K562 (cell line): ENCODE data around the gene RIPK3. TPM values are rescaled to one million over a fixed set of nuclear protein-coding genes. Genes with fewer than 3 reads are reported as not detected.

ENCODE experiments used
- ATAC-seq: fragments of 200-7000 bp; cut with Tn5 transposase; 3 replicates; pipeline ENCODE4 v1.9.1; 2020; ENCODE audit warnings: moderate library complexity
- BruUV-seq: library from RNA; stranded (reverse); fragments of 400-500 nt; replicated peaks from 2 replicates; lab custom pipeline; 2021; lab: Mats Ljungman, UMichigan
- CTCF ChIA-PET: fragments of 300-600 bp; formaldehyde crosslinking; extraction: SDS; loops from one replicate; lab custom pipeline; 2021; ENCODE audit warnings: low intra/inter-chr PET ratio; lab: Yijun Ruan, JAX
- POLR2A ChIA-PET: fragments of 300-600, 350-650 bp; sonication (Branson Sonifier 250); formaldehyde crosslinking; extraction: SDS; loops from one replicate; lab custom pipeline; 2021; ENCODE audit warnings: antibody characterized with exemption, inconsistent platforms; lab: Yijun Ruan, JAX
- DNase-seq, 4 experiments: peaks; one replicate each; pipeline versions ENCODE4 v3.0.0 to v3.0.0-alpha.2; 2011 to 2018; ENCODE audit warnings: low spot score in 3 of 4, mixed read lengths in 3 of 4; ENCODE audit errors: extremely low read depth in 1 of 4
- FAIRE-seq: peaks from 2 replicates; lab custom pipeline; 2011; peaks lifted over from hg19 to GRCh38; lab: Jason Lieb, UNC
- H2AFZ ChIP-seq: 2 replicates; pipeline ENCODE4 v1.6.0; 2011; ENCODE audit warnings: low read depth, low read length, control low read depth, inconsistent platforms
- H3K27ac ChIP-seq: fragments of 200-600 bp; 3 replicates; pipeline ENCODE4 v1.8.0; 2011; ENCODE audit warnings: low read depth, mild to moderate bottlenecking, control low read depth, inconsistent platforms, low read length, moderate library complexity, mixed read lengths; ENCODE audit errors: extremely low read depth
- H3K27me3 ChIP-seq, 2 experiments: fragments of 300-600 bp in 1 of 2; 2 replicates in 1 of 2; 3 replicates in 1 of 2; pipeline versions ENCODE4 v1.6.0 to v1.8.0; 2011; ENCODE audit warnings: inconsistent platforms in 2 of 2, low read length in 2 of 2, mild to moderate bottlenecking in 1 of 2, mixed read lengths in 1 of 2, moderate library complexity in 1 of 2; ENCODE audit not compliant: control insufficient read depth in 2 of 2, insufficient read depth in 2 of 2
- H3K36me3 ChIP-seq: fragments of 300-600 bp; 3 replicates; pipeline ENCODE4 v1.8.0; 2011; ENCODE audit warnings: mild to moderate bottlenecking, low read length, inconsistent platforms; ENCODE audit not compliant: control insufficient read depth, insufficient read depth
- H3K4me1 ChIP-seq, 2 experiments: fragments of 200-600 bp in 1 of 2; replicated peaks in 1 of 2; 2 replicates in 1 of 2; 3 replicates in 1 of 2; pipeline versions ENCODE4 v1.5.1 to v1.8.0; 2011; ENCODE audit warnings: inconsistent platforms in 2 of 2, low read length in 2 of 2, mild to moderate bottlenecking in 1 of 2, mixed read lengths in 1 of 2, moderate library complexity in 1 of 2; ENCODE audit not compliant: control insufficient read depth in 2 of 2, insufficient read depth in 2 of 2
- H3K4me2 ChIP-seq: 2 replicates; pipeline ENCODE4 v1.6.1; 2011; ENCODE audit warnings: low read length, control low read depth, inconsistent platforms, mixed read lengths; ENCODE audit not compliant: insufficient read depth
- H3K4me3 ChIP-seq: fragments of 200-600 bp; sonication (generic), shearing (Covaris generic); 2 replicates; pipeline ENCODE4 v1.5.1; 2016; ENCODE audit warnings: control low read depth, inconsistent platforms
- H3K79me2 ChIP-seq: fragments of 200-600 bp; 3 replicates; pipeline ENCODE4 v1.8.0; 2011; ENCODE audit warnings: low read length, inconsistent platforms; ENCODE audit not compliant: control insufficient read depth, insufficient read depth
- H3K9ac ChIP-seq, 2 experiments: 2 replicates each; pipeline versions ENCODE4 v1.6.0 to v1.6.1; 2011; ENCODE audit warnings: low read depth in 2 of 2, low read length in 2 of 2, control low read depth in 1 of 2, inconsistent platforms in 1 of 2, mild to moderate bottlenecking in 1 of 2, mixed read lengths in 1 of 2; ENCODE audit not compliant: insufficient read depth in 1 of 2
- H3K9me1 ChIP-seq: one replicate; pipeline ENCODE4 v1.6.0; 2011; ENCODE audit warnings: inconsistent platforms, mild to moderate bottlenecking, low read length, moderate library complexity; ENCODE audit not compliant: control insufficient read depth, insufficient read depth
- H3K9me3 ChIP-seq: replicated peaks from 2 replicates; pipeline ENCODE4 v1.5.1; 2011; ENCODE audit warnings: low read depth, low read length, inconsistent platforms; ENCODE audit not compliant: control insufficient read depth, insufficient read depth
- H4K20me1 ChIP-seq: replicated peaks from 2 replicates; pipeline ENCODE4 v1.6.1; 2011; ENCODE audit warnings: low read length, inconsistent platforms, mixed read lengths; ENCODE audit not compliant: control insufficient read depth, insufficient read depth
- HES1 ChIP-seq: fragments of 450-650 bp; IDR thresholded peaks from 2 replicates; pipeline ENCODE4 v1.6.1; 2016; ENCODE audit warnings: low read depth, mild to moderate bottlenecking, moderate library complexity
- NONO ChIP-seq, 2 experiments: fragments of 200-400 bp in 1 of 2; fragments of 450-650 bp in 1 of 2; formaldehyde crosslinking in 1 of 2; IDR thresholded peaks; 2 replicates each; pipeline ENCODE4 v1.6.1; 2017; ENCODE audit warnings: low read depth in 2 of 2, mild to moderate bottlenecking in 2 of 2, moderate library complexity in 2 of 2, low read length in 1 of 2
- RBM34 ChIP-seq: fragments of 200-400 bp; formaldehyde crosslinking; IDR thresholded peaks from 2 replicates; pipeline ENCODE4 v1.6.1; 2018; ENCODE audit warnings: low read length, borderline replicate concordance; ENCODE audit not compliant: insufficient read depth
- ZNF395 ChIP-seq: fragments of 200-800 bp; sonication (Bioruptor generic); IDR thresholded peaks from 2 replicates; pipeline ENCODE4 v1.6.1; 2017; ENCODE audit warnings: missing genetic modification characterization, missing compliant biosample characterization
- WGBS: fragments of 100-300 bp; shearing (Covaris generic); methylation state at CpG from one replicate; pipeline ENCODE4 v1.1.6; 2016; ENCODE audit warnings: low coverage, mixed read lengths; ENCODE audit not compliant: insufficient coverage; ENCODE audit errors: missing lambda C conversion rate; 5-methylcytosine and 5-hydroxymethylcytosine counted together
- in situ Hi-C: fragments of 300-500 bp; cut with MboI; formaldehyde crosslinking; loops from 4 replicates; pipeline ENCODE4 v1.15.0; 2018; ENCODE audit warnings: inconsistent platforms, mixed read lengths
- intact Hi-C: fragments of 100-400 bp; cut with micrococcal nuclease; formaldehyde crosslinking; loops from 2 replicates; pipeline ENCODE4 v1.14.2; 2022
- polyA plus RNA-seq, 8 experiments: library from polyadenylated mRNA; depleted of rRNA in 4 of 8; stranded (reverse) in 5 of 8; unstranded in 3 of 8; fragments of >200 nt; fragmentation: Nextera tagmentation in 2 of 8; fragmentation: Illumina TruSeq in 1 of 8; extraction: Ambion mirVana in 2 of 8; extraction: Trizol in 1 of 8; gene quantifications; 2 replicates each; pipeline versions ENCODE4 v1.2.1 to v1.2.3, GENCODE V29; 2011 to 2014; ENCODE audit warnings: inconsistent platforms in 1 of 8, missing spikeins in 1 of 8
- total RNA-seq, 7 experiments: library from RNA; depleted of rRNA in 6 of 7; stranded (reverse); fragments of >200 nt in 6 of 7; fragmentation: Illumina TruSeq in 2 of 7; extraction: Trizol in 2 of 7; gene quantifications; 2 replicates each; pipeline versions ENCODE4 v1.2.1 to v1.2.3, GENCODE V29; 2011 to 2021; ENCODE audit warnings: low replicate concordance in 1 of 7

RIPK3 gene
- total and polyA plus RNA-seq, 9 of the 15 experiments (the other 6 are each of a cell fraction or from before 2014, with no cell fraction given) = 0.03 to 0.43 (median 0.28) TPM; not detected in 3

DNA sequence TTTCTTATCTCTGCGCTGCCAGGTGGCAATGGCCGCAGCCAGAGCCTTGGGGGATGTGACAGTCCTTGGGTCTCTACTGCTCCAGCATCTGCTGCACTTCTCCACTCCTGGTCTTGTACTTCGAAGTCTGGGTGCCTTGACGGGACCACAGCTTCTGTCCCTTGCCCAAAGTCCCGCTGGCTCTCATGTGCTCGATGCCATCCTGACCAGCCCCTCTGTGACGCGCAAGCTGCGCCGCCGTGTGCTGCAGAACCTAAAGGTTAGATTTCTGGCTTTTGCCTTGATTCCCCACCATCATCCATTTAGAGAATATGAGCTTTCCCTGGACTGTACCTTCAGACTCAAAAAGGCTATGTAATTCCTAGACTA is 35.8 kb downstream of the RIPK3 start:
- CTCF ChIA-PET = no interaction called here
- no TSS peak for BruUV-seq
- no peaks in the 10 kb centered on the region for H3K9me3 ChIP-seq
- 97% methylated on average over 9 of the region's 11 CpGs for WGBS
- peaks cover 75% of the 10 kb centered on the region; the same call in 2 of the 3 replicates for H3K36me3 ChIP-seq
- no peaks in the 10 kb centered on the region for H4K20me1 ChIP-seq
- no peaks in the 10 kb centered on the region for H3K9me1 ChIP-seq
- TF ChIP-seq ZNF395 (CRISPR knock-in tag) (no peak), RBM34 (no peak), NONO (IDR thresholded peaks at IDR 0.05; ENCODE audit: low read depth in 2 of 2, low read length in 1 of 2) (no peak), HES1 (no peak)
- no peak overlapping the region for H3K27ac ChIP-seq
- no peak overlapping the region for H2AFZ ChIP-seq
- peaks cover 5 to 6% of the 10 kb centered on the region in 2 experiments; a peak in 3 of 5 replicates for H3K4me1 ChIP-seq
- H3K27me3 ChIP-seq = no peaks in the 10 kb centered on the region
- peaks cover 25% of the 10 kb centered on the region for H3K79me2 ChIP-seq
- DNase-seq (no peak), FAIRE-seq (no peak), ATAC-seq (no peak)
- intact Hi-C loops = no loop called here
- H3K9ac ChIP-seq = no peak overlapping the region
- H3K4me3 ChIP-seq = no peak overlapping the region
- no peak overlapping the region for H3K4me2 ChIP-seq
- in situ Hi-C loops = no loop called here
- POLR2A ChIA-PET = no interaction called here
